HepG2 (cell line): ENCODE measurements around the gene ZNF558. TPM values are rescaled to one million over a fixed set of nuclear protein-coding genes. Genes with fewer than 3 reads are reported as not detected.

Experiments
- ATAC-seq: fragments of 200-7000 bp; cut with Tn5 transposase; 3 replicates; pipeline ENCODE4 v1.9.1; 2020; ENCODE audit warnings: mild to moderate bottlenecking, moderate library complexity
- BruUV-seq: library from RNA; stranded (reverse); fragments of 400-500 nt; replicated peaks from 2 replicates; lab custom pipeline; 2021; lab: Mats Ljungman, UMichigan
- CTCF ChIA-PET: fragments of 300-600 bp; formaldehyde crosslinking; extraction: SDS; loops from one replicate; lab custom pipeline; 2021; ENCODE audit warnings: low total read pairs, inconsistent platforms, low intra/inter-chr PET ratio; lab: Yijun Ruan, JAX
- POLR2A ChIA-PET: fragments of 350-600 bp; sonication (Branson Sonifier 250); formaldehyde crosslinking; loops from one replicate; lab custom pipeline; 2020; ENCODE audit warnings: antibody characterized with exemption, inconsistent platforms; lab: Yijun Ruan, JAX
- DNase-seq: peaks from one replicate; pipeline ENCODE4 v3.0.0-alpha.2; 2015; ENCODE audit warnings: low spot score
- FAIRE-seq: peaks from 3 replicates; lab custom pipeline; 2011; peaks lifted over from hg19 to GRCh38; lab: Jason Lieb, UNC
- H2AFZ ChIP-seq: one replicate; pipeline ENCODE4 v1.6.1; 2011; ENCODE audit warnings: low read length, inconsistent platforms
- H3K27ac ChIP-seq: fragments of 300-600 bp; 3 replicates; pipeline ENCODE4 v1.8.0; 2011; ENCODE audit warnings: mixed run types, mild to moderate bottlenecking, mixed read lengths, low read length, inconsistent platforms; ENCODE audit not compliant: insufficient read depth; ENCODE audit errors: extremely low read length
- H3K27me3 ChIP-seq, 2 experiments: fragments of 200-600 bp in 1 of 2; 2 replicates in 1 of 2; 3 replicates in 1 of 2; pipeline versions ENCODE4 v1.6.0 to v1.8.0; 2011; ENCODE audit warnings: low read length in 2 of 2, mild to moderate bottlenecking in 2 of 2, moderate library complexity in 2 of 2, inconsistent platforms in 1 of 2; ENCODE audit not compliant: insufficient read depth in 2 of 2, control insufficient read depth in 1 of 2
- H3K36me3 ChIP-seq, 2 experiments: fragments of 200-600 bp in 1 of 2; replicated peaks in 1 of 2; 2 replicates in 1 of 2; 3 replicates in 1 of 2; pipeline versions ENCODE4 v1.5.1 to v1.8.0; 2011; ENCODE audit warnings: low read length in 2 of 2, inconsistent platforms in 1 of 2; ENCODE audit not compliant: insufficient read depth in 2 of 2, control insufficient read depth in 1 of 2
- H3K4me1 ChIP-seq: 2 replicates; pipeline ENCODE4 v1.5.1; 2012; ENCODE audit warnings: low read length, inconsistent platforms; ENCODE audit not compliant: insufficient read depth
- H3K4me2 ChIP-seq: 2 replicates; pipeline ENCODE4 v1.6.0; 2011; ENCODE audit warnings: low read depth, low read length, inconsistent platforms
- H3K4me3 ChIP-seq, 3 experiments: fragments of 200-600 bp in 1 of 3; sonication (generic), shearing (Covaris generic) in 1 of 3; replicated peaks in 1 of 3; 2 replicates each; pipeline ENCODE4 v1.5.1; 2011 to 2016; ENCODE audit warnings: low read length in 3 of 3, inconsistent platforms in 2 of 3, low read depth in 2 of 3, mild to moderate bottlenecking in 2 of 3, control low read depth in 1 of 3, mixed read lengths in 1 of 3; ENCODE audit not compliant: insufficient read depth in 1 of 3
- H3K79me2 ChIP-seq: one replicate; pipeline ENCODE4 v1.6.1; 2011; ENCODE audit warnings: low read length, inconsistent platforms; ENCODE audit not compliant: insufficient read depth
- H3K9ac ChIP-seq: 2 replicates; pipeline ENCODE4 v1.6.0; 2011; ENCODE audit warnings: mild to moderate bottlenecking, low read depth, low read length, inconsistent platforms; ENCODE audit not compliant: insufficient read depth
- H3K9me3 ChIP-seq: 2 replicates; pipeline ENCODE4 v1.5.1; 2012; ENCODE audit warnings: mild to moderate bottlenecking, low read length
- H4K20me1 ChIP-seq: 2 replicates; pipeline ENCODE4 v1.6.0; 2011; ENCODE audit warnings: inconsistent platforms, mild to moderate bottlenecking, low read length, moderate library complexity; ENCODE audit not compliant: insufficient read depth
- FOXK2 ChIP-seq: fragments of 450-650 bp; IDR thresholded peaks from 2 replicates; pipeline ENCODE4 v1.6.1; 2016
- GABPA ChIP-seq, 2 experiments: IDR thresholded peaks; 2 replicates each; pipeline ENCODE4 v1.6.1; 2011 to 2016; ENCODE audit warnings: low read depth in 2 of 2, low read length in 1 of 2, missing biosample characterization in 1 of 2, missing genetic modification characterization in 1 of 2
- NFIB ChIP-seq: sonication (generic); formaldehyde crosslinking; IDR thresholded peaks from 2 replicates; pipeline ENCODE4 v1.9.0; 2021; ENCODE audit warnings: missing genetic modification reagents, mild to moderate bottlenecking, borderline replicate concordance
- NR2F2 ChIP-seq: IDR thresholded peaks from 2 replicates; pipeline ENCODE4 v1.6.1; 2012; ENCODE audit warnings: low read depth, inconsistent platforms, borderline replicate concordance
- RARA ChIP-seq: IDR thresholded peaks from 2 replicates; pipeline ENCODE4 v1.6.1; 2016; ENCODE audit warnings: missing genetic modification reagents, missing compliant biosample characterization
- RFX5 ChIP-seq: IDR thresholded peaks from 2 replicates; pipeline ENCODE4 v1.6.1; 2011; ENCODE audit warnings: low read depth, low read length, improper control_type of control experiment
- STAT5B ChIP-seq: sonication (generic); formaldehyde crosslinking; IDR thresholded peaks from 2 replicates; pipeline ENCODE4 v1.4.0; 2020; ENCODE audit warnings: missing genetic modification reagents
- TBX3 ChIP-seq: fragments of 450-650 bp; IDR thresholded peaks from 2 replicates; pipeline ENCODE4 v1.6.1; 2017; ENCODE audit warnings: antibody characterized with exemption, mild to moderate bottlenecking, inconsistent platforms, borderline replicate concordance
- ZBTB20 ChIP-seq: sonication (generic); formaldehyde crosslinking; IDR thresholded peaks from 2 replicates; pipeline ENCODE4 v1.8.1; 2023; ENCODE audit warnings: missing genetic modification reagents, low read depth, mild to moderate bottlenecking, borderline replicate concordance
- ZNF263 ChIP-seq: sonication (generic); formaldehyde crosslinking; IDR thresholded peaks from 2 replicates; pipeline ENCODE4 v1.4.0; 2020; ENCODE audit warnings: missing genetic modification reagents
- ZNF775 ChIP-seq: sonication (generic); formaldehyde crosslinking; IDR thresholded peaks from 2 replicates; pipeline ENCODE4 v1.4.0; 2020; ENCODE audit warnings: missing genetic modification reagents, mild to moderate bottlenecking, moderate library complexity, borderline replicate concordance
- WGBS: methylation state at CpG from one replicate; pipeline ENCODE4 v1.1.6; 2017; ENCODE audit warnings: low lambda C conversion rate; 5-methylcytosine and 5-hydroxymethylcytosine counted together
- in situ Hi-C: cut with HindIII; loops from 2 replicates; pipeline ENCODE4 v1.10.0; 2017; ENCODE audit warnings: low pct_unique_long_range_greater_than_20kb; ENCODE audit not compliant: extremely low pct_ligation_motif_present
- intact Hi-C: fragments of 100-400 bp; cut with micrococcal nuclease; formaldehyde crosslinking; loops from one replicate; pipeline ENCODE4 v1.10.0; 2022; ENCODE audit not compliant: unreplicated experiment
- polyA plus RNA-seq, 8 experiments: library from polyadenylated mRNA; depleted of rRNA in 3 of 8; stranded (reverse) in 7 of 8; unstranded in 1 of 8; fragments of >200 nt; fragmentation: Illumina TruSeq in 4 of 8; extraction: Trizol in 4 of 8; gene quantifications; 2 replicates each; pipeline versions ENCODE4 v1.2.1 to v1.2.3, GENCODE V29; 2011 to 2016; ENCODE audit warnings: low read depth in 4 of 8, missing spikeins in 1 of 8, mixed read lengths in 1 of 8; ENCODE audit not compliant: insufficient read depth in 1 of 8
- total RNA-seq, 5 experiments: library from RNA; depleted of rRNA; stranded (reverse); fragments of >200 nt; fragmentation: Illumina TruSeq; extraction: Trizol; gene quantifications; 2 replicates each; pipeline ENCODE4 v1.2.3, GENCODE V29; 2016; ENCODE audit warnings: low read depth in 1 of 5
- TF ChIP-seq, protein P1 (sequence below): sonication (generic); formaldehyde crosslinking; IDR thresholded peaks from 2 replicates; pipeline ENCODE4 v1.5.0; 2020; ENCODE audit warnings: missing genetic modification reagents
- TF ChIP-seq, protein P2 (sequence below): IDR thresholded peaks from 2 replicates; pipeline ENCODE4 v1.6.1; 2016; ENCODE audit warnings: mild to moderate bottlenecking, missing biosample characterization, missing genetic modification reagents
- TF ChIP-seq, protein P3 (sequence below): sonication (generic); formaldehyde crosslinking; IDR thresholded peaks from 2 replicates; pipeline ENCODE4 v1.5.1; 2020; ENCODE audit warnings: missing genetic modification reagents, mild to moderate bottlenecking, borderline replicate concordance
- TF ChIP-seq, protein P4 (sequence below): sonication (generic); formaldehyde crosslinking; IDR thresholded peaks from 2 replicates; pipeline ENCODE4 v1.5.1; 2020; ENCODE audit warnings: mild to moderate bottlenecking, missing genetic modification reagents, borderline replicate concordance
- TF ChIP-seq, protein P5 (sequence below): sonication (generic); formaldehyde crosslinking; IDR thresholded peaks from 2 replicates; pipeline ENCODE4 v1.5.0; 2020; ENCODE audit warnings: mild to moderate bottlenecking, missing genetic modification reagents
- TF ChIP-seq, protein P6 (sequence below): sonication (generic); formaldehyde crosslinking; IDR thresholded peaks from 2 replicates; pipeline ENCODE4 v1.5.0; 2020; ENCODE audit warnings: mild to moderate bottlenecking, missing genetic modification reagents

The ZNF558 gene
- total and polyA plus RNA-seq, 2 of the 13 experiments (the other 11 are each of a cell fraction or from before 2014, with no cell fraction given): 9.5 to 10.8 TPM

DNA sequence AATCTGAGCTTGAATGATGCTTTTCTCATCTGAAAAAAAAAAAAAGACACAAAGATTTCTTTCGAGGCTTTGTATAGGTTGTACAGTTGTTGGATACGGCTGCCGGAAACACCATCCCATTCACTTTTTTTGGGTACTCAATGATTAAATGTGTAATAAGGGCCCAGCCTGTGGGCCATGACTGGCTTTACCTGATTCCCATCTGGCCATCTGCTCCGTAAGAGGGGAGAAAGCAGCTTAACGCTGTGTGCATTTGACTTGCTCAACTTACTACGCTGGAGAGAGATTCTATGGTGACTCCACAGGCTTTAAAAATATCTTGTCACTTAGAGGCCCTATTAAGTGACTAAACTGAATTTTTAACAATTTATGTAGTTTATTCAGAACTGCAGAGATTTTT lies 731 bp downstream of the ZNF558 start:
- FAIRE-seq: no peak
- peak overlapping the region; percentile 47 for H3K4me2 ChIP-seq
- no peaks in the 10 kb centered on the region for H3K79me2 ChIP-seq
- H3K36me3 ChIP-seq: no peaks in the 10 kb centered on the region
- no peaks in the 10 kb centered on the region for H3K27me3 ChIP-seq
- peak overlapping the region; percentile 79 for H3K9ac ChIP-seq
- TSS peak; percentile 64 for BruUV-seq
- H3K9me3 ChIP-seq: peaks cover 44% of the 10 kb centered on the region
- CTCF ChIA-PET: no interaction called here
- intact Hi-C loops (no loop called here), in situ Hi-C loops (no loop called here)
- no peak for DNase-seq
- TF ChIP-seq, protein P1, sequence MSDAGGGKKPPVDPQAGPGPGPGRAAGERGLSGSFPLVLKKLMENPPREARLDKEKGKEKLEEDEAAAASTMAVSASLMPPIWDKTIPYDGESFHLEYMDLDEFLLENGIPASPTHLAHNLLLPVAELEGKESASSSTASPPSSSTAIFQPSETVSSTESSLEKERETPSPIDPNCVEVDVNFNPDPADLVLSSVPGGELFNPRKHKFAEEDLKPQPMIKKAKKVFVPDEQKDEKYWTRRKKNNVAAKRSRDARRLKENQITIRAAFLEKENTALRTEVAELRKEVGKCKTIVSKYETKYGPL: no peak
- TF ChIP-seq GABPA (IDR thresholded peaks at IDR 0.05; ENCODE audit: low read depth, low read length) (no peak), GABPA (CRISPR knock-in tag; IDR thresholded peaks at IDR 0.05; ENCODE audit: low read depth) (no peak), RFX5 (no peak), NR2F2 (no peak), RARA (CRISPR knock-in tag) (no peak), ZBTB20 (no peak), ZNF263 (CRISPR knock-in tag) (no peak), TBX3 (no peak), STAT5B (CRISPR knock-in tag) (no peak), NFIB (CRISPR knock-in tag) (no peak), FOXK2 (no peak), ZNF775 (CRISPR knock-in tag) (no peak)
- TF ChIP-seq, protein P2, sequence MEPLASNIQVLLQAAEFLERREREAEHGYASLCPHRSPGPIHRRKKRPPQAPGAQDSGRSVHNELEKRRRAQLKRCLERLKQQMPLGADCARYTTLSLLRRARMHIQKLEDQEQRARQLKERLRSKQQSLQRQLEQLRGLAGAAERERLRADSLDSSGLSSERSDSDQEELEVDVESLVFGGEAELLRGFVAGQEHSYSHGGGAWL: no peak
- TF ChIP-seq, protein P3, sequence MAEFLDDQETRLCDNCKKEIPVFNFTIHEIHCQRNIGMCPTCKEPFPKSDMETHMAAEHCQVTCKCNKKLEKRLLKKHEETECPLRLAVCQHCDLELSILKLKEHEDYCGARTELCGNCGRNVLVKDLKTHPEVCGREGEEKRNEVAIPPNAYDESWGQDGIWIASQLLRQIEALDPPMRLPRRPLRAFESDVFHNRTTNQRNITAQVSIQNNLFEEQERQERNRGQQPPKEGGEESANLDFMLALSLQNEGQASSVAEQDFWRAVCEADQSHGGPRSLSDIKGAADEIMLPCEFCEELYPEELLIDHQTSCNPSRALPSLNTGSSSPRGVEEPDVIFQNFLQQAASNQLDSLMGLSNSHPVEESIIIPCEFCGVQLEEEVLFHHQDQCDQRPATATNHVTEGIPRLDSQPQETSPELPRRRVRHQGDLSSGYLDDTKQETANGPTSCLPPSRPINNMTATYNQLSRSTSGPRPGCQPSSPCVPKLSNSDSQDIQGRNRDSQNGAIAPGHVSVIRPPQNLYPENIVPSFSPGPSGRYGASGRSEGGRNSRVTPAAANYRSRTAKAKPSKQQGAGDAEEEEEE (CRISPR knock-in tag): no peak
- TF ChIP-seq, protein P4, sequence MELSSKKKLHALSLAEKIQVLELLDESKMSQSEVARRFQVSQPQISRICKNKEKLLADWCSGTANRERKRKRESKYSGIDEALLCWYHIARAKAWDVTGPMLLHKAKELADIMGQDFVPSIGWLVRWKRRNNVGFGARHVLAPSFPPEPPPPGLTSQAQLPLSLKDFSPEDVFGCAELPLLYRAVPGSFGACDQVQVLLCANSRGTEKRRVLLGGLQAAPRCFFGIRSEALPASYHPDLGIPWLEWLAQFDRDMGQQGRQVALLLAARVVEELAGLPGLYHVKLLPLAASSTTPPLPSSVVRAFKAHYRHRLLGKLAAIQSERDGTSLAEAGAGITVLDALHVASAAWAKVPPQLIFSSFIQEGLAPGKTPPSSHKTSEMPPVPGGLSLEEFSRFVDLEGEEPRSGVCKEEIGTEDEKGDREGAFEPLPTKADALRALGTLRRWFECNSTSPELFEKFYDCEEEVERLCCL (CRISPR knock-in tag): no peak
- TF ChIP-seq, protein P5, sequence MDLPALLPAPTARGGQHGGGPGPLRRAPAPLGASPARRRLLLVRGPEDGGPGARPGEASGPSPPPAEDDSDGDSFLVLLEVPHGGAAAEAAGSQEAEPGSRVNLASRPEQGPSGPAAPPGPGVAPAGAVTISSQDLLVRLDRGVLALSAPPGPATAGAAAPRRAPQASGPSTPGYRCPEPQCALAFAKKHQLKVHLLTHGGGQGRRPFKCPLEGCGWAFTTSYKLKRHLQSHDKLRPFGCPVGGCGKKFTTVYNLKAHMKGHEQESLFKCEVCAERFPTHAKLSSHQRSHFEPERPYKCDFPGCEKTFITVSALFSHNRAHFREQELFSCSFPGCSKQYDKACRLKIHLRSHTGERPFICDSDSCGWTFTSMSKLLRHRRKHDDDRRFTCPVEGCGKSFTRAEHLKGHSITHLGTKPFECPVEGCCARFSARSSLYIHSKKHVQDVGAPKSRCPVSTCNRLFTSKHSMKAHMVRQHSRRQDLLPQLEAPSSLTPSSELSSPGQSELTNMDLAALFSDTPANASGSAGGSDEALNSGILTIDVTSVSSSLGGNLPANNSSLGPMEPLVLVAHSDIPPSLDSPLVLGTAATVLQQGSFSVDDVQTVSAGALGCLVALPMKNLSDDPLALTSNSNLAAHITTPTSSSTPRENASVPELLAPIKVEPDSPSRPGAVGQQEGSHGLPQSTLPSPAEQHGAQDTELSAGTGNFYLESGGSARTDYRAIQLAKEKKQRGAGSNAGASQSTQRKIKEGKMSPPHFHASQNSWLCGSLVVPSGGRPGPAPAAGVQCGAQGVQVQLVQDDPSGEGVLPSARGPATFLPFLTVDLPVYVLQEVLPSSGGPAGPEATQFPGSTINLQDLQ: no peak
- TF ChIP-seq, protein P6, sequence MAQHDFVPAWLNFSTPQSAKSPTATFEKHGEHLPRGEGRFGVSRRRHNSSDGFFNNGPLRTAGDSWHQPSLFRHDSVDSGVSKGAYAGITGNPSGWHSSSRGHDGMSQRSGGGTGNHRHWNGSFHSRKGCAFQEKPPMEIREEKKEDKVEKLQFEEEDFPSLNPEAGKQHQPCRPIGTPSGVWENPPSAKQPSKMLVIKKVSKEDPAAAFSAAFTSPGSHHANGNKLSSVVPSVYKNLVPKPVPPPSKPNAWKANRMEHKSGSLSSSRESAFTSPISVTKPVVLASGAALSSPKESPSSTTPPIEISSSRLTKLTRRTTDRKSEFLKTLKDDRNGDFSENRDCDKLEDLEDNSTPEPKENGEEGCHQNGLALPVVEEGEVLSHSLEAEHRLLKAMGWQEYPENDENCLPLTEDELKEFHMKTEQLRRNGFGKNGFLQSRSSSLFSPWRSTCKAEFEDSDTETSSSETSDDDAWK (CRISPR knock-in tag): no peak
- POLR2A ChIA-PET: no interaction called here
- H3K4me1 ChIP-seq: peaks cover 5% of the 10 kb centered on the region; the same call in 1 of the 2 replicates
- 81% methylated on average over 6 of the region's 6 CpGs for WGBS
- no peak overlapping the region for H2AFZ ChIP-seq
- no peak overlapping the region for H3K27ac ChIP-seq
- ATAC-seq: no peak
- peak overlapping the region; percentile 59 to 76 (median 62); a peak in 5 of 6 replicates for H3K4me3 ChIP-seq
- no peaks in the 10 kb centered on the region for H4K20me1 ChIP-seq
